ENCODE measurements around the gene CDON.
"Not testable (repeated sequence)": the region's sequence is repeated elsewhere in the genome, so short reads cannot be mapped to it uniquely, and the experiment has no call there.

CDON gene

DNA sequence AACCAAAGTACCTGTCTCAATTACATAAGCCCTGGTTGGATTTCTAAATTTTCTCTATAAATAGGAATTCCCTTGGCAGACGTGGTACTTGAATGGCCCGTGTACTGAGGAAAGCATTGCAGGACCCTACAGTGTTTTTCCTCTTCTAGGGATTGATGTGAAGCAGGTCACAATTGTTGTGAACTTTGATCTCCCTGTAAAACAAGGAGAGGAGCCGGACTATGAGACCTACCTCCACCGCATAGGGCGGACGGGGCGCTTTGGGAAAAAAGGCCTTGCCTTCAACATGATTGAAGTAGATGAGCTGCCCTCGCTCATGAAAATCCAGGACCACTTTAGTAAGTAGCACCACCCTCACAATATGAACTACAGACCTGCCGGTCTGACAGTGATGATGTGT, 141.6 kb downstream of the CDON start:
- no peak for DNase-seq

DNA sequence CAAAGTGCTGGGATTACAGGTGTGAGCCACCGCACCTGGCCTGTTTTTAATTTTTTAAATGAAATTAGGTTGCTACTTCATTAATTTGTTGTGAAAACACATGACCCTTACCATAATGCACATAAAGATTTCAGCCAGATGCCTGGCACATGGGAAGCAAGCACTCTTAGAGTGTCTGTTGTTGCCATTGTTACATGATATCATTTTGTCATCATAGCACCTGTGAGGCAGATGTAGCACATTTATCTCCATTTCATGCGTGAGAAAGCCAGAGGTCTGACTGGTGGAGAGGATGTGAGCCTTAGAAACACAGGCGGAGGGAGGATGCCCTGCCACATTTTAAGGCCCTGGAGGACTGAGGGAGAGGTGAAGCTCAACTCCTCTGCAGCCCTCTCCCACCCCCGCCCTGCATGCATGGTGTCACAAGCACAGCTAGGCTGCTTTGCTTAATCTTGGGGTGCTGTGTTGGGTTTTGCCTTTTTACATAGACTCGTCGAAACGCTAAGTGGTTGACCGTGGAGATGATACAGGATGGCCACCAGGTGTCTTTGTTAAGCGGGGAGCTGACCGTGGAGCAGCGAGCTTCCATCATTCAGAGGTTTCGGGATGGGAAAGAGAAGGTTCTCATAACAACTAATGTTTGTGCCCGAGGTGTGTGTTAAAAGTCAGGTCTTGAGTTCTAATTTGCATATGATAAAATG, 144.4 kb downstream of the CDON start:
- no peak for DNase-seq

DNA sequence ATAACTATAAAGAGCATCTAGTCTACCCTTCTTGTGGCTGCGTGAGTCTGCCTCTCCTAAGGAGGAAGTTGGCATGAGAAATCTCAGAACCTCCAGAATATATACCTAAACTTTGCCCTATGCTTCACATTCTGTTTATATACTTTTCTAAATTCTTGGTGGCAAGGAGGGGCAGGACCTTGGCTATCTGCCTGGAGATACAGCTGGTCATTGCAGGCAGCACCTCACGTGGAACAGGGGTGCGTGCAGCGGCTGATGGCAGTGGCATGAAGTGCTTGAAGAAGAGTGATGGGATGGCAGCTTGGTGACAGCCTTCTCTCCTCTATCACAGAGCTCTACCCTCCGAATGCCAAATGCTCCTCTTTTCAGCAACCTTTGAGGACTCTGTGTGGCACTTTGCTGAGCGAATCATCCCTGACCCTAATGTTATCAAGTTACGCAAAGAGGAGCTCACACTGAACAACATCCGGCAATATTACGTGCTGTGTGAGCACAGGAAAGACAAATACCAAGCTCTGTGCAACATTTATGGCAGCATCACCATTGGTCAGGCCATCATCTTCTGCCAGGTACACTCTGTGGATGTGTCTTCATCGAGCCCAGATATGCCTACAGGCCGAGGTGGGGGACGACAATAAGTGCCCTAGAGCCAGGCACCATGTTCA, 145.9 kb downstream of the CDON start:
- DNase-seq: no peak

DNA sequence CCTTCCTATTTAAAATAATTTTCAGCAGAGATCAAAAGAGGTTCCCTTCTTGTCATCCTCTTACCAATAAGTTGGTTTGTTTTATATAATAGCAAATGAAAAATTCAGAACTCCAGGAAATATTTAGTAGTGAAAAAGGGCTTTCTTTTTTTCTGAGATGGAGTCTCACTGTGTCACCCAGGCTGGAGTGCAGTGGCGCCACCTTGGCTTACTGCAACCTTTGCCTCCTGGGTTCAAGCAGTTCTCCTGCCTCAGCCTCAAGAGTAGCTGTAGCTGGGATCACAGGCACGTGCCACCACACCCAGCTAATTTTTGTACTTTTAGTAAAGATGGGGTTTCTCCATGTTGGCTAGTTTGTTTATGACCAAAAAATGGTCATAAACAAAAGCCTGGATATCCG, 148.1 kb downstream of the CDON start:
- not testable (repeated sequence) for DNase-seq

DNA sequence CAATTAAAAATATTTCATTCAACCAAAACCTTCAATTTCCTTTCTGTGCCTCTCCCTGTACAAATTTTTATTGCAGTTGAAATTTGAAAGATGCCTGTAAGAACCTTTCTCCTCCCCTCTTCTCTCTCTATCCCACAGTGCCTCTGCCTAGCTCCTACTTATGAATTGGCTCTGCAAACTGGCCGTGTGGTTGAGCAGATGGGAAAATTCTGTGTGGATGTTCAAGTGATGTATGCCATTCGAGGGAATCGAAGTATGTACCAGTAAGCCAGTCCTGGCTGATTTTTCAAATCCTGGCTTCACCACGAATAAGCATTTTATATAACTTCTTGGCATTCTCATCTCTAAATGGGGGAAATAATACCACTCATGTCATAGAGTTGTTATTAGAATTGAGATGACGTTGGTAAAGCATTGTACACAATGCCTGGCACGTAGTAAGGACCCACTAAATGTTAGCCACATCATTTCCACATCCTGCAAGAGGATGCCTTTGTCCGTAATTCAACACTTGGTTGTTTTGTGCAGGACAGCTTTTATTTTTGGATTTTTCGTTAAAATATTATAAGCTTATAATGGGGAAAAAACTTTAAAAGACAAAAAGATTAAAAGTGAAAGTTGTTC, 152.3 kb downstream of the CDON start:
- no peak for DNase-seq
